SKM-1 (cell line): Measurements from ENCODE around the gene MALAT1.
"Not testable (repeated sequence)": the region's sequence is repeated elsewhere in the genome, so short reads cannot be mapped to it uniquely, and the experiment has no call there.

Experiments
- DNase-seq: peaks from one replicate; lab custom pipeline; 2025; ENCODE audit not compliant: unreplicated experiment; lab: John Stamatoyannopoulos, UW

The MALAT1 gene

GRCh38 chr11:65498977-65499712 is at the start of gene MALAT1:
TSS of gene MALAT1 (plus strand) at chr11:65499045.
- peak; percentile 88 for DNase-seq

GRCh38 chr11:65451301-65451700 is 47.5 kb upstream of the MALAT1 start:
- DNase-seq: not testable (repeated sequence)

GRCh38 chr11:65452259-65452658 is 46.6 kb upstream of the MALAT1 start:
- not testable (repeated sequence) for DNase-seq

GRCh38 chr11:65452806-65453490 is 45.9 kb upstream of the MALAT1 start:
- no peak for DNase-seq

GRCh38 chr11:65454311-65454695 is 44.5 kb upstream of the MALAT1 start:
- no peak for DNase-seq

GRCh38 chr11:65454696-65455456 is 44.0 kb upstream of the MALAT1 start:
- DNase-seq: peak; percentile 69

GRCh38 chr11:65456418-65456817 is 42.4 kb upstream of the MALAT1 start:
- no peak for DNase-seq

GRCh38 chr11:65459552-65459951 is 39.3 kb upstream of the MALAT1 start:
- DNase-seq: no peak

- not testable (repeated sequence) for DNase-seq
These were observed 33.4 kb upstream of the MALAT1 start for GRCh38 chr11:65465471-65465870.

GRCh38 chr11:65467306-65467705 is 31.5 kb upstream of the MALAT1 start:
- not testable (repeated sequence) for DNase-seq

- DNase-seq: peak; percentile 19
These were observed 29.9 kb upstream of the MALAT1 start for GRCh38 chr11:65468874-65469333.

- DNase-seq: no peak
These were observed 28.3 kb upstream of the MALAT1 start for GRCh38 chr11:65470433-65471049.

- no peak for DNase-seq
These were observed 27.4 kb upstream of the MALAT1 start for GRCh38 chr11:65471447-65471891.

- DNase-seq: not testable (repeated sequence)
These were observed 26.1 kb upstream of the MALAT1 start for GRCh38 chr11:65472588-65473277.

GRCh38 chr11:65473278-65473860 is 25.5 kb upstream of the MALAT1 start:
- DNase-seq: no peak

- DNase-seq: no peak
These were observed 24.0 kb upstream of the MALAT1 start for GRCh38 chr11:65474864-65475263.

GRCh38 chr11:65476632-65477148 is 22.2 kb upstream of the MALAT1 start:
- no peak for DNase-seq

GRCh38 chr11:65477149-65477965 is 21.5 kb upstream of the MALAT1 start:
- peak; percentile 79 for DNase-seq
